Stimulated activated CD4-positive, alpha-beta T cell treated with anti-CD3 and anti-CD28 coated beads, Interleukin-1b, Interleukin-23, amount 100 ng/mL, for 4 hours (primary cell): Measurements from ENCODE around the gene MAP1S.
"Not testable (repeated sequence)": the region's sequence is repeated elsewhere in the genome, so short reads cannot be mapped to it uniquely, and the experiment has no call there.

Experiments
- DNase-seq, 2 donors: peaks; one replicate each; pipeline ENCODE4 v3.0.0-alpha.2; 2020; ENCODE audit warnings: low read depth in 2 of 2

Gene MAP1S

GRCh38 chr19:17762505-17763229 is 43.4 kb downstream of the MAP1S start:
- DNase-seq: no peak

GRCh38 chr19:17764348-17764747 is 45.1 kb downstream of the MAP1S start:
- no peak for DNase-seq

- no peak for DNase-seq
These were observed 45.9 kb downstream of the MAP1S start for GRCh38 chr19:17765069-17765618.

GRCh38 chr19:17766543-17767131 is 47.4 kb downstream of the MAP1S start:
- DNase-seq: peak in 1 of 2 donors; percentile 21

- no peak for DNase-seq
These were observed 48.3 kb downstream of the MAP1S start for GRCh38 chr19:17767559-17767958.

GRCh38 chr19:17770613-17771012 is 51.3 kb downstream of the MAP1S start:
- no peak for DNase-seq

- DNase-seq: no peak
These were observed 52.9 kb downstream of the MAP1S start for GRCh38 chr19:17772172-17772571.

- DNase-seq: peak in 1 of 2 donors; percentile 31
These were observed 56.1 kb downstream of the MAP1S start for GRCh38 chr19:17775245-17775927.

- DNase-seq: no peak
These were observed 56.9 kb downstream of the MAP1S start for GRCh38 chr19:17775991-17776803.

- DNase-seq: not testable (repeated sequence)
These were observed 58.6 kb downstream of the MAP1S start for GRCh38 chr19:17777840-17778239.

GRCh38 chr19:17778251-17778967 is 59.1 kb downstream of the MAP1S start:
- DNase-seq: peak in 1 of 2 donors; percentile 33

GRCh38 chr19:17778968-17779929 is 60.0 kb downstream of the MAP1S start:
- DNase-seq: no peak

GRCh38 chr19:17780781-17781180 is 61.5 kb downstream of the MAP1S start:
- no peak for DNase-seq

GRCh38 chr19:17783721-17784120 is 64.4 kb downstream of the MAP1S start:
- not testable (repeated sequence) for DNase-seq
